Pancreas (tissue), 10 donors: ENCODE data around the gene MEGF11. TPM values are rescaled to one million over a fixed set of nuclear protein-coding genes. Genes with fewer than 3 reads are reported as not detected.
"Not testable (repeated sequence)": the region's sequence is repeated elsewhere in the genome, so short reads cannot be mapped to it uniquely, and the experiment has no call there.

Experiments used
- ATAC-seq, 4 donors: fragments of 200-7000 bp; cut with Tn5 transposase; one replicate each; pipeline versions ENCODE4 v1.8.0 to v1.9.1; 2020; ENCODE audit warnings: mild to moderate bottlenecking in 4 of 4, moderate library complexity in 4 of 4
- DNase-seq, 6 donors: peaks; one replicate each; pipeline ENCODE4 v3.0.0-alpha.2; 2020
- FAIRE-seq: peaks from 2 replicates; lab custom pipeline; 2012; peaks lifted over from hg19 to GRCh38; lab: Jason Lieb, UNC
- H3K27ac ChIP-seq, 4 donors: fragments of 200-600 bp; sonication (generic); 1 replicate in 3 of 4; 2 replicates in 1 of 4; pipeline versions ENCODE4 v1.5.0 to v1.8.0; 2020
- H3K27me3 ChIP-seq, 4 donors: fragments of 200-600 bp; one replicate each; pipeline ENCODE4 v1.8.0; 2021
- H3K36me3 ChIP-seq, 3 donors: fragments of 200-600 bp; sonication (generic) in 1 of 3; one replicate each; pipeline versions ENCODE4 v1.5.0 to v1.8.0; 2020 to 2021
- H3K4me1 ChIP-seq, 3 donors: fragments of 200-600 bp; one replicate each; pipeline ENCODE4 v1.8.0; 2021
- H3K4me3 ChIP-seq, 4 donors: fragments of 200-600 bp; sonication (generic) in 2 of 4; one replicate each; pipeline versions ENCODE4 v1.5.0 to v1.8.0; 2020 to 2021
- H3K9me3 ChIP-seq, 4 donors: fragments of 200-600 bp; one replicate each; pipeline ENCODE4 v1.8.0; 2021
- WGBS, 2 donors: extraction: QIAGEN DNeasy Blood & Tissue Kit; methylation state at CpG; one replicate each; pipeline ENCODE4 v1.1.7; 2013; 5-methylcytosine and 5-hydroxymethylcytosine counted together
- intact Hi-C, 3 donors: fragments of 100-400 bp; cut with DNase I; formaldehyde crosslinking; loops; one replicate each; pipeline versions ENCODE4 v1.11.1 to v1.14.2; 2022
- polyA plus RNA-seq, 2 donors: library from polyadenylated mRNA; stranded (reverse); fragments of 200-250 nt; gene quantifications; one replicate each; pipeline ENCODE4 v1.2.3, GENCODE V29; 2013
- total RNA-seq, 6 donors: library from RNA; stranded (reverse); fragmentation: NEBNext Ultra II Directional in 4 of 6; extraction: Animal tissue kit (Norgen Biotek cat#: 25700) in 4 of 6; gene quantifications; one replicate each; pipeline versions ENCODE4 v1.2.1 to v1.2.4, GENCODE V29; 2021 to 2023
- TF ChIP-seq, protein P1 (sequence below), 4 donors: fragments of 200-600 bp; sonication (generic) in 3 of 4; IDR thresholded peaks; one replicate each; pipeline versions ENCODE4 v1.5.0 to v1.8.0; 2021; ENCODE audit warnings: antibody characterized with exemption in 4 of 4
- donor health status: healthy with polysubstance abuse.
- donor health status: DM: no; HTN: no; CAD: no; lungs with moderate emphysema.
- donor health status: DM: no; HTN: no; CAD: no.
- donor health status: control.
- donor health status: control.
- donor health status: Bipolar disorder and iron deficiency.
- donor health status: DM: yes; HTN: yes; CAD: no.
- donor health status: DM: no; HTN: no; CAD: no.
- donor health status: DM: no; HTN: no; CAD: no.
- donor health status: DM: yes; HTN: yes; CAD: no.

MEGF11 gene
- total and polyA plus RNA-seq, 8 donors: 0.19 to 0.87 (median 0.37) TPM

GRCh38 chr15:66264859-66265513 lies 11.4 kb upstream of the MEGF11 start:
- H3K4me3 ChIP-seq: no peak overlapping the region
- H3K36me3 ChIP-seq: no peaks in the 10 kb centered on the region
- FAIRE-seq (no peak), ATAC-seq (no peak), DNase-seq (no peak)
- 91 to 95% methylated on average over 20 of the region's 20 CpGs for WGBS, 2 donors
- H3K9me3 ChIP-seq: no peaks in the 10 kb centered on the region
- H3K4me1 ChIP-seq: peaks cover 0 to 9% (median 2%) of the 10 kb centered on the region in 3 donors
- no peak overlapping the region for H3K27ac ChIP-seq
- no peaks in the 10 kb centered on the region for H3K27me3 ChIP-seq
- intact Hi-C loops: no loop called here
- TF ChIP-seq, protein P1, sequence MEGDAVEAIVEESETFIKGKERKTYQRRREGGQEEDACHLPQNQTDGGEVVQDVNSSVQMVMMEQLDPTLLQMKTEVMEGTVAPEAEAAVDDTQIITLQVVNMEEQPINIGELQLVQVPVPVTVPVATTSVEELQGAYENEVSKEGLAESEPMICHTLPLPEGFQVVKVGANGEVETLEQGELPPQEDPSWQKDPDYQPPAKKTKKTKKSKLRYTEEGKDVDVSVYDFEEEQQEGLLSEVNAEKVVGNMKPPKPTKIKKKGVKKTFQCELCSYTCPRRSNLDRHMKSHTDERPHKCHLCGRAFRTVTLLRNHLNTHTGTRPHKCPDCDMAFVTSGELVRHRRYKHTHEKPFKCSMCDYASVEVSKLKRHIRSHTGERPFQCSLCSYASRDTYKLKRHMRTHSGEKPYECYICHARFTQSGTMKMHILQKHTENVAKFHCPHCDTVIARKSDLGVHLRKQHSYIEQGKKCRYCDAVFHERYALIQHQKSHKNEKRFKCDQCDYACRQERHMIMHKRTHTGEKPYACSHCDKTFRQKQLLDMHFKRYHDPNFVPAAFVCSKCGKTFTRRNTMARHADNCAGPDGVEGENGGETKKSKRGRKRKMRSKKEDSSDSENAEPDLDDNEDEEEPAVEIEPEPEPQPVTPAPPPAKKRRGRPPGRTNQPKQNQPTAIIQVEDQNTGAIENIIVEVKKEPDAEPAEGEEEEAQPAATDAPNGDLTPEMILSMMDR (IDR thresholded peaks at IDR 0.05): no peak

DNA sequence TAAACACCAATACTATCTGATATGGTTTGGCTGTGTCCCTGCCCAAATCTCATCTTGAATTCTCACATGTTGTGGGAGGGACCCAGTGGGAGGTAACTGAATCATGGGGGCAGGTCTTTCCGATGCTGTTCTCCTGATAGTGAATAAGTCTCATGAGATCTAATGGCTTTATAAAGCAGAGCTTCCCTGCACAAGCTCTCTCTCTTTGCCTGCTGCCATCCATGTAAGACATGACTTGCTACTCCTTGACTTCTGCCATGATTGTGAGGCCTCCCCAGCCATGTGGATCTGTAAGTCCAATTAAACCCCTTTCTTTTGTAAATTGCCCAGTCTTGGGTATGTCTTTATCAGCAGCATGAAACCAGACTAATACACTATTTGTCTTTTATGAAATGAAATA lies 9.3 kb upstream of the MEGF11 start:
- intact Hi-C loops, FAIRE-seq, H3K4me3 ChIP-seq, H3K4me1 ChIP-seq, H3K27me3 ChIP-seq, H3K9me3 ChIP-seq, H3K27ac ChIP-seq, DNase-seq, ATAC-seq, H3K36me3 ChIP-seq: not testable (repeated sequence)
- 92 to 97% methylated on average over 1 of the region's 1 CpG for WGBS, 2 donors

GRCh38 chr15:66261056-66261455 lies 7.5 kb upstream of the MEGF11 start:
- FAIRE-seq (no peak), DNase-seq (peak in 2 of 6 donors; percentile 26 to 61), ATAC-seq (peak; percentile 71 to 98 (median 94))
- TF ChIP-seq, protein P1 (IDR thresholded peaks at IDR 0.05): no peak
- Histone ChIP-seq H3K27ac (no peak overlapping the region), H3K4me1 (peaks cover 0 to 9% (median 2%) of the 10 kb centered on the region in 3 donors), H3K36me3 (no peaks in the 10 kb centered on the region), H3K9me3 (no peaks in the 10 kb centered on the region), H3K4me3 (no peak overlapping the region), H3K27me3 (no peaks in the 10 kb centered on the region)
- intact Hi-C loops: no loop called here
- WGBS, 2 donors: 13 to 15% methylated on average over 3 of the region's 3 CpGs

GRCh38 chr15:66256692-66257091 lies 3.1 kb upstream of the MEGF11 start:
- H3K4me1 ChIP-seq: peaks cover 8 to 11% (median 11%) of the 10 kb centered on the region in 3 donors
- peaks cover 0 to 10% (median under 1%) of the 10 kb centered on the region in 4 donors for H3K27me3 ChIP-seq
- no peak overlapping the region for H3K27ac ChIP-seq
- FAIRE-seq (no peak), DNase-seq (no peak), ATAC-seq (no peak)
- TF ChIP-seq, protein P1 (IDR thresholded peaks at IDR 0.05): no peak
- no peak overlapping the region for H3K4me3 ChIP-seq
- H3K9me3 ChIP-seq: no peaks in the 10 kb centered on the region
- WGBS, 2 donors: 83 to 87% methylated on average over 3 of the region's 3 CpGs
- H3K36me3 ChIP-seq: no peaks in the 10 kb centered on the region
- intact Hi-C loops: no loop called here

- TF ChIP-seq, protein P1 (IDR thresholded peaks at IDR 0.05): no peak
- ATAC-seq (no peak), DNase-seq (no peak), FAIRE-seq (no peak)
- Histone ChIP-seq H3K36me3 (no peaks in the 10 kb centered on the region), H3K27me3 (peaks cover 0 to 13% (median 2%) of the 10 kb centered on the region in 4 donors), H3K27ac (no peak overlapping the region), H3K4me1 (peaks cover 0 to 11% (median 8%) of the 10 kb centered on the region in 3 donors), H3K9me3 (no peaks in the 10 kb centered on the region), H3K4me3 (no peak overlapping the region)
- intact Hi-C loops: no loop called here
- 75 to 76% methylated on average over 19 of the region's 19 CpGs for WGBS, 2 donors
These were observed 1.6 kb upstream of the MEGF11 start for GRCh38 chr15:66254951-66255676.
